AG09309 (cell line): Measurements from ENCODE around the gene HPSE2.
"Not testable (repeated sequence)": the region's sequence is repeated elsewhere in the genome, so short reads cannot be mapped to it uniquely, and the experiment has no call there.

Experiments
- DNase-seq: peaks from one replicate; pipeline ENCODE4 v3.0.0-alpha.2; 2010; ENCODE audit warnings: low read depth
- H3K4me3 ChIP-seq: 2 replicates; pipeline ENCODE4 v1.5.1; 2011; ENCODE audit warnings: mild to moderate bottlenecking, low read depth, low read length, moderate library complexity; ENCODE audit not compliant: control insufficient read depth
- TF ChIP-seq, protein P1 (sequence below): IDR thresholded peaks from 2 replicates; pipeline ENCODE4 v1.5.1; 2011; ENCODE audit warnings: mild to moderate bottlenecking, low read depth, low read length, inconsistent platforms; ENCODE audit not compliant: insufficient read depth, control insufficient read depth; ENCODE audit errors: missing control alignments

HPSE2 gene

DNA sequence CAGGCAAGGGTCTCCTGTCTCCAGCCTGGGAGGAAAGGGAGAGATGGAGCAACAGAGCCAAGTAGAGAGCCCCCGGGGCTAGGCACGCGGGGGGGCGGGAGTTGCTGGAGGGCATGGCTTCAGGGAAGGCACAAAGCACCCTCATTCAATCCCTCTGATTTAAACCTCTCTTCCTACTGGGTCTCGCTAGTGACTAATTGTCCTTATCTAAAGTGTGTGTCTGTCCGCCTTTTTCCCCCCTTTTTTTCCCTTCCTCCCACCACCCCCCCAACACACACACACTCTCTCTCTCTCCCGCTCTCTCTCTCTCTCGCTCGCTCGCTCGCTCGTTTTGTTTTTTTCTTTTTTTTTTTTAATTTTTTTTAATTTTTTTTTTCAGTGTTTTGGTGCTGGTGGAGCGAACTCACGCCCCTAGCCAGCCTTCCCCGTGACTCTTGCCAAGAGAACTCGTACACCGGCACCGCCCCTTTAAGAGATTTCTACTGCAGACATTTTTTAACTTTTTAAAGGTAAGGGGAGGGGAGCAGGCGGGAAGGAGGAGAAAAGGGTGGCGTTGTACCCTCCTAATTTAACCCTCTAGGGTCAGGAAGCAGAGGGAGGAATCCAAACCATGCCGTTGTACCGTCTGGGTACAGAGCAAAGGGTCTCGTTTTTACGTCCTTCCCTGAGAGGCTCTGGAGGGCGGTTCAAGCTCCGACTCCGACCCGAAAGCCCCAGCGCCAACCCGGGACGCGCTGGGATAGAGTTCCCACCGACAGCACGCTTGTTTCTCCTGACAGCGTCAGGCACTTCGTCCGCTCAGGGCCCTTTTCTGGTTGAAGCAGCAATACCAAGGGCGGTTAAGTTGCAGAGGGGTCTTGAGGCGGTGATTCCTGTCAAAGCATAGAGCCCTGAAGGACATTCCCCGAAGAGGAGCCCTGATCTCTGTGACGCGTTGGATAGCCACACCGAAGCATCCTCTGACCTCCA lies at the start of gene HPSE2:
Gene HPSE2, minus strand, starts transcription at position 195 of the 969 bp plus-strand sequence.
- H3K4me3 ChIP-seq = peak within 1 kb of the TSS; percentile 62; the same call in 1 of the 2 replicates
- TF ChIP-seq, protein P1, sequence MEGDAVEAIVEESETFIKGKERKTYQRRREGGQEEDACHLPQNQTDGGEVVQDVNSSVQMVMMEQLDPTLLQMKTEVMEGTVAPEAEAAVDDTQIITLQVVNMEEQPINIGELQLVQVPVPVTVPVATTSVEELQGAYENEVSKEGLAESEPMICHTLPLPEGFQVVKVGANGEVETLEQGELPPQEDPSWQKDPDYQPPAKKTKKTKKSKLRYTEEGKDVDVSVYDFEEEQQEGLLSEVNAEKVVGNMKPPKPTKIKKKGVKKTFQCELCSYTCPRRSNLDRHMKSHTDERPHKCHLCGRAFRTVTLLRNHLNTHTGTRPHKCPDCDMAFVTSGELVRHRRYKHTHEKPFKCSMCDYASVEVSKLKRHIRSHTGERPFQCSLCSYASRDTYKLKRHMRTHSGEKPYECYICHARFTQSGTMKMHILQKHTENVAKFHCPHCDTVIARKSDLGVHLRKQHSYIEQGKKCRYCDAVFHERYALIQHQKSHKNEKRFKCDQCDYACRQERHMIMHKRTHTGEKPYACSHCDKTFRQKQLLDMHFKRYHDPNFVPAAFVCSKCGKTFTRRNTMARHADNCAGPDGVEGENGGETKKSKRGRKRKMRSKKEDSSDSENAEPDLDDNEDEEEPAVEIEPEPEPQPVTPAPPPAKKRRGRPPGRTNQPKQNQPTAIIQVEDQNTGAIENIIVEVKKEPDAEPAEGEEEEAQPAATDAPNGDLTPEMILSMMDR = no peak
- no peak for DNase-seq

DNA sequence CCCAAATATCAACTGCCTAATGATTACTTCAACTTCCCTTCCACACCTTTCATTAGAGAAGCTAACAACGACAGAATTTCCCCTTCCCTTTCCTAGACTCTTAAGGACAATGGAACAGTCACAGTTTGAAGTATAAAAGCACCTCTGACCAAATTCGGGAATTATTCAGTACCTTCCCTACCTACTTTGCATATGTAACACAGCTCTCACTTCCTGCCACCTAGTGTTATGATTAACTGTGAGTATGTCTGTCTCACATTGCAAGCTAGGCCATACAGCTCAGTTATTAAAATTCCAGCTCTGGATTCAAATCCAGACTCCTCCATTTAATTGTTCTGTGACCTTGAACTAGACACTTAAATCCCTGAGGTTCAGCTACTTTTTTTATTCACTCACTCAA lies 44.8 kb upstream of the HPSE2 start:
- H3K4me3 ChIP-seq = no peak overlapping the region
- no peak for DNase-seq
- TF ChIP-seq, protein P1 = no peak

DNA sequence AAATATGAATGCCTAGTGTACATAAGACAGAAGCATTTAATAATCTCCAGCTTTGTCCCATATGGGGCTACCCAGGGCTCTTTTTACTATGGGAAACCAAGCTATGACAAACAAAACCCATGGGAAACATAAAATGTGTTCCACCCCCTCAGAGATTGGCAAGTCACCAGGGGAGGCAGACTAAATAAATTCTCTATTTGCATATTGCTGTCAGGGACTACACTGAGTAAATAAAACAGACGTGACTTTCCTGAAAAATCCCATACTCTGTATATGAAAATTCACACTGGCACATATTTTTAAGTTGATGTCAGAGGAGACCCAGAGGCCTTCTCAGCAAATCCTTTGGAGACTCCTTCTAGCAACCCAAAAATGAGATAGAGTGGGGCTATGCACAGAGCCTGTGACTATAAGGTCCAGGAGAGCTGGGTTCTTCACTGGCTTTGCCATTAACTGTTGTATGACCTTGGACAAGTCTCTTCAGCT lies 44.0 kb upstream of the HPSE2 start:
- no peak overlapping the region for H3K4me3 ChIP-seq
- DNase-seq = no peak
- TF ChIP-seq, protein P1 = no peak

DNA sequence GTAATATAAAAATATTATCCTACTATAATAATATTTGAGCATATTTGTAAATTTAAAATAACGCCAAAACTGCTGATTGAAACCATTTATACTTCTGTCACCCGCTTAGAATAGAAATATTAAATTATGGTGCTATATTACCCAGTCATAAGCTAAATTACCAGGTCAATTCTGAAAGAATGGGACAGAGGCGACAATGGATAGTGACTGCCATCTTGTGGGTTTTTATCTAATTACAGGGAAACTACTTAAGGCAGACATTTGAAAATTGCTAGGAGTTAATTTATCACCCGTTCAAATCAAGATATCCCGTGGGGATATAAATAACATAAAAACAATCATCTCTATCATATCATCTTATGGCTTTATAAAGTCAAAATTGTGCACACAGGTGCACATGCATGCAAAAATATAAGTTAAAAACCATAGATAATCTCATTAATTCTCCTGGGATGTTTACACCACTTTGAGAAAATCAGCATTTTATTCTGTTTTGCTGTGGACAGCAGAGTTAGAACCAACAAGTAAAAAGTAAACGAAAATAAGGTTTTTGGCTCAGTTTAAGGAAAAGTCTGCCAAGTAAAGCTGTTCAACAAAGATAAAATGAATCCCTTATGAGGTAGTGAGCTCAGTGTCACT lies 41.3 kb upstream of the HPSE2 start:
- H3K4me3 ChIP-seq = no peak overlapping the region
- TF ChIP-seq, protein P1 = peak; percentile 31
- DNase-seq = no peak

DNA sequence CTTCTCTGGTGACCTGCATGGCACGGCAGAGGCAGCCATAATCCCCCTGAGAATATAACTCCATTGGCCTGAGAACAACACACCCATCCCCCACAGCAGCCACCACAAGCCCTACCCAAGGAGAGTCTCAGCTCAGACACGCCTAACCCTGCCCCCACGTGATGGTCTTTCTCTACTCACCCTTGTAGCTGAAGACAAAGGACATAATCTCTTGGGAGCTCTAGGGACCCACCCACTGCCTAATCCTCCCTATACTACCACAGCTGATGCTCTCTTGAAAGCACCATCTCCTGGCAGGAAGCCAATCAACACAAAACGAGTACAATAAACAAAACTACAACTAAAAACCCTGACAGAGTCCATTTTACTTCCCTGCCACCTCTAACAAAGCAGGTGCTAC lies 30.7 kb upstream of the HPSE2 start:
- TF ChIP-seq, protein P1 = no peak
- no peak overlapping the region for H3K4me3 ChIP-seq
- DNase-seq = no peak

DNA sequence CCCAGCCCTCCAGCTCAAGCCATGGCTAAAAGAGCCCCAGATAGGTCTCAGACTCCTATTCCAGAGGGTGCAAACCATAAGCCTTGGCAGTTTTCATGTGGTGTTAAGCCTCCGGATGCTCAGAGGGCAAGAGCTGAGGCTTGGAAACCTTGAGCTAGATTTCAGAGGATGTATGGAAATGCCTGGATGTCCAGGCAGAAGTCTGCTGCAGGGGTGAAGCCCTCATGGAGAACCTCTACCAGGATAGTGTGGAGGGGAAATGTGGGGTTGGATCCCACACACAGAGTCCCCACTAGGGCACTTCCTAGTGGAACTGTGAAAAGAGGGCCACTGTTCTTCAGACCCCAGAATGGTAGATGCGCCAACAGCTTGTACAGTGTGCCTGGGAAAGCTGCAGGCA lies 13.2 kb upstream of the HPSE2 start:
- no peak overlapping the region for H3K4me3 ChIP-seq
- DNase-seq = no peak
- TF ChIP-seq, protein P1 = no peak

DNA sequence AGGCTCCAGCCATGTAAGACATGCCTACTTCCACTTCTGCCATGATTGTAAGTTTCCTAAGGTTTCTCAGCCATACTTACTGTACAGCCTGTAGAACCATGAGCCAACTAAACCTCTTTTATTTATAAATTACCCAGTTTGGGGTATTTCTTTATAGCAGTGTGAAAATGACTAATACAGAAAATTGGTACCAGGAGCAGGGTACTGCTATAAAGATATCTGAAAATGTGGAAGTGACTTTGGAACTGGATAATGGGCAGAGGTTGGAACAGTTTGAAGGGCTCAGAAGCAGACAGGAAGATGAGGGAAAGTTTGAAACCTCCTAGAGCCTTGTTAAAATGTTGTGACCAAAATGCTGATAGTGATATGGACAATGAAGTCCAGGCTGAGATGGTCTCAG lies 12.2 kb upstream of the HPSE2 start:
- not testable (repeated sequence) for H3K4me3 ChIP-seq, DNase-seq
